Upper lobe of left lung (tissue), 4 donors: ENCODE data around the gene MBD3.

Experiments used
- EP300 ChIP-seq, 4 donors: sonication (generic); formaldehyde crosslinking; IDR thresholded peaks; one replicate each; pipeline ENCODE4 v1.5.1; 2017; ENCODE audit warnings: antibody characterized with exemption in 4 of 4, control low read depth in 2 of 4
- POLR2A ChIP-seq, 4 donors: fragments of 450-650 bp; IDR thresholded peaks; one replicate each; pipeline ENCODE4 v1.5.1; 2016 to 2017; ENCODE audit warnings: antibody characterized with exemption in 4 of 4, mild to moderate bottlenecking in 2 of 4
- POLR2AphosphoS5 ChIP-seq, 2 donors: sonication (generic); formaldehyde crosslinking; IDR thresholded peaks; one replicate each; pipeline ENCODE4 v1.5.1; 2017; ENCODE audit warnings: antibody characterized with exemption in 2 of 2
- TF ChIP-seq, protein P1 (sequence below), 6 experiments: fragments of 450-650 bp in 4 of 6; fragments of 200-600 bp in 2 of 6; sonication (generic) in 2 of 6; IDR thresholded peaks; one replicate each; pipeline ENCODE4 v1.5.1; 2016 to 2019; ENCODE audit warnings: antibody characterized with exemption in 6 of 6

- TF ChIP-seq POLR2A (IDR thresholded peaks at IDR 0.05): no peak
- TF ChIP-seq, protein P1, sequence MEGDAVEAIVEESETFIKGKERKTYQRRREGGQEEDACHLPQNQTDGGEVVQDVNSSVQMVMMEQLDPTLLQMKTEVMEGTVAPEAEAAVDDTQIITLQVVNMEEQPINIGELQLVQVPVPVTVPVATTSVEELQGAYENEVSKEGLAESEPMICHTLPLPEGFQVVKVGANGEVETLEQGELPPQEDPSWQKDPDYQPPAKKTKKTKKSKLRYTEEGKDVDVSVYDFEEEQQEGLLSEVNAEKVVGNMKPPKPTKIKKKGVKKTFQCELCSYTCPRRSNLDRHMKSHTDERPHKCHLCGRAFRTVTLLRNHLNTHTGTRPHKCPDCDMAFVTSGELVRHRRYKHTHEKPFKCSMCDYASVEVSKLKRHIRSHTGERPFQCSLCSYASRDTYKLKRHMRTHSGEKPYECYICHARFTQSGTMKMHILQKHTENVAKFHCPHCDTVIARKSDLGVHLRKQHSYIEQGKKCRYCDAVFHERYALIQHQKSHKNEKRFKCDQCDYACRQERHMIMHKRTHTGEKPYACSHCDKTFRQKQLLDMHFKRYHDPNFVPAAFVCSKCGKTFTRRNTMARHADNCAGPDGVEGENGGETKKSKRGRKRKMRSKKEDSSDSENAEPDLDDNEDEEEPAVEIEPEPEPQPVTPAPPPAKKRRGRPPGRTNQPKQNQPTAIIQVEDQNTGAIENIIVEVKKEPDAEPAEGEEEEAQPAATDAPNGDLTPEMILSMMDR (IDR thresholded peaks at IDR 0.05): no peak
- TF ChIP-seq POLR2AphosphoS5 (IDR thresholded peaks at IDR 0.05): no peak
- no peak for TF ChIP-seq EP300 (IDR thresholded peaks at IDR 0.05)
These were observed 63.2 kb downstream of the MBD3 start for GRCh38 chr19:1529430-1529816.
